SH-SY5Y (cell line): ENCODE data around the gene TOP2A.

Experiments
- GATA2 ChIP-seq: IDR thresholded peaks from 2 replicates; pipeline ENCODE4 v1.6.1; 2011; ENCODE audit warnings: mild to moderate bottlenecking, low read depth, low read length
- GATA3 ChIP-seq: IDR thresholded peaks from 2 replicates; pipeline ENCODE4 v1.6.1; 2011; ENCODE audit warnings: low read depth, mild to moderate bottlenecking, low read length, moderate library complexity

DNA sequence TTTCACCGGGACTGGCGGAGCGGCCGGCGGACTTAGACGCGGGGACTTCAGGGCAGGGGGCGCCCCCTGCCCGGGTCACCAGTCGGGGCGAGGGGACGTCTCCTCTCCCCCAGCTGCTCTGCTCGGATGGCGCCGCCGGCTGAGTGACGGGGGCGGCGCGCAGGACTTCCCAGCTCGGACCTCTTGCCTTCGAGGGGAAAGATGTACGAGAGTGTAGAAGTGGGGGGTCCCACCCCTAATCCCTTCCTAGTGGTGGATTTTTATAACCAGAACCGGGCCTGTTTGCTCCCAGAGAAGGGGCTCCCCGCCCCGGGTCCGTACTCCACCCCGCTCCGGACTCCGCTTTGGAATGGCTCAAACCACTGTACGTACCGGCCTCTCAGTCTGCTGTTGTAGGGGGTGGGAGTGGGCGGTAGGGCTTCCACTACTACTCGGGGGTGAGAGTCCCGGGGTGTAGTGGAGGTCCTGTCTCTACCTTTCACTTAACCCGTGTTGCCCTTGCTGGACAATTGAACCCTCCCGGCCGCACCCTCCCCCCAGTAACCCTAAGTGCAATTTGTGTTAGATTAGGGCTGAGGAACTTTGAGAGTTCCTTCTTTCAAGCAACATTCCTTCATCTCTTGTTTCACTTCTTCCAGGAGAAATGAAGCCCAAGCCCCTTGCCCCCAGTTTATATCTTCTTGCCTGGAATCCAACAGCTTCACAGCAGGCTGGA lies 75.0 kb downstream of the TOP2A start:
- TF ChIP-seq GATA3 (no peak), GATA2 (no peak)
